HG03135 (cell line): Measurements from ENCODE around the gene KLHL26.
"Not testable (repeated sequence)": the region's sequence is repeated elsewhere in the genome, so short reads cannot be mapped to it uniquely, and the experiment has no call there.

Experiments
- ATAC-seq: cut with Tn5 transposase; IDR thresholded peaks from one replicate; pipeline ENCODE4 v1.9.1; 2021; ENCODE audit warnings: mild to moderate bottlenecking, moderate library complexity; ENCODE audit not compliant: unreplicated experiment

Gene KLHL26, protein sequence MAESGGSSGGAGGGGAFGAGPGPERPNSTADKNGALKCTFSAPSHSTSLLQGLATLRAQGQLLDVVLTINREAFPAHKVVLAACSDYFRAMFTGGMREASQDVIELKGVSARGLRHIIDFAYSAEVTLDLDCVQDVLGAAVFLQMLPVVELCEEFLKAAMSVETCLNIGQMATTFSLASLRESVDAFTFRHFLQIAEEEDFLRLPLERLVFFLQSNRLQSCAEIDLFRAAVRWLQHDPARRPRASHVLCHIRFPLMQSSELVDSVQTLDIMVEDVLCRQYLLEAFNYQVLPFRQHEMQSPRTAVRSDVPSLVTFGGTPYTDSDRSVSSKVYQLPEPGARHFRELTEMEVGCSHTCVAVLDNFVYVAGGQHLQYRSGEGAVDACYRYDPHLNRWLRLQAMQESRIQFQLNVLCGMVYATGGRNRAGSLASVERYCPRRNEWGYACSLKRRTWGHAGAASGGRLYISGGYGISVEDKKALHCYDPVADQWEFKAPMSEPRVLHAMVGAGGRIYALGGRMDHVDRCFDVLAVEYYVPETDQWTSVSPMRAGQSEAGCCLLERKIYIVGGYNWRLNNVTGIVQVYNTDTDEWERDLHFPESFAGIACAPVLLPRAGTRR

DNA sequence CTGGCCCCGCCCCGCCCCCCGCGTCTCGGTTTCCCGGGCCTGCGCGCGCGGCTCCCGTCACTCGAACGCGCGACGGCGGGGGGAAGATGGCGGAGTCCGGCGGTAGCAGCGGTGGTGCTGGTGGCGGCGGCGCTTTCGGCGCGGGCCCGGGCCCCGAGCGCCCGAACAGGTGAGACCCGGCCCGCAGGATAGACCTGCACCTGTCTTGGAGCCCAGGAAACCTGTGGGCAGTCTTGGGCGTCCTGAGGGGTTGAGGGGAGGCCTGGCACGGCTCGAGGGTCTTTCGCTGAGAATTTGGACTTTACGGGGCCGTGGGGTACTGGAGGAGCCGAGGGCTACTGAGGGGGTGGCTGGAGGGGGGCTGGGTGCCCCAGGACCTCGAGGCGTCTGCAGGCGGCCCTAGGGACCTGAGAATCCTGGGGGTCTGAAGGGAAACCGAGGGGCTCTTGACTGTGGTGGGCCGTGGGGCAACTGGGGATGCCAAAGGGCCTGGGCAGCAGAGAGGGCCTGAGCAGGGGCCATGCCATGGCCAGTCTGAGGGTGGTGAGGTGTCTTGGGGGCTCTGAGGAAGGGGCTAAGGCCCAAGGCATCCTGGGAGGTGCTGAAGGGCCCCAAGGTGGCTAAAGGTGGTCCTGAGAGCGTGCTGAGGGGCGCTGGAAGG is at the start of gene KLHL26:
KLHL26 (plus strand) TSS at position 60 of the 661 bp plus-strand sequence; CDS start at position 87, 27 bp downstream.
- no peak for ATAC-seq

DNA sequence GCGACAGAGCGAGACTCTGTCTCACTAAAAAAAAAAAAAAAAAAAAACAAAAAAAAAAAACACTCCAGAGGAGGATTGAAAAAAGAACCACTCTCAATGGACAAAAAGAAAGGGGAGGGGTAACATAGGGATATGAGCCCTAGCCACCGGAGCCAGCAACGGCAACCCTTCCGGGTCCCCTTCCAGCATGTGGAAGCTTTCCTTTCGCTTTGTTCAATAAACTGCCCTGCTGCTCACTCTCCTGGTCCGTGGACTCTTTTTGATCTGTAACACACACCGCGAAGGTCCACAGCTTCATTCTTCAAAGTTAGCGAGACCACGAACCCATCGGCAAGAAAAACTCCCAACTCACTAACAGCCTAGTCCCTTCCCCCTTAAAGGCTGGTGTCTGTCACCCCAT is 49.3 kb upstream of the KLHL26 start:
- ATAC-seq, result no peak

DNA sequence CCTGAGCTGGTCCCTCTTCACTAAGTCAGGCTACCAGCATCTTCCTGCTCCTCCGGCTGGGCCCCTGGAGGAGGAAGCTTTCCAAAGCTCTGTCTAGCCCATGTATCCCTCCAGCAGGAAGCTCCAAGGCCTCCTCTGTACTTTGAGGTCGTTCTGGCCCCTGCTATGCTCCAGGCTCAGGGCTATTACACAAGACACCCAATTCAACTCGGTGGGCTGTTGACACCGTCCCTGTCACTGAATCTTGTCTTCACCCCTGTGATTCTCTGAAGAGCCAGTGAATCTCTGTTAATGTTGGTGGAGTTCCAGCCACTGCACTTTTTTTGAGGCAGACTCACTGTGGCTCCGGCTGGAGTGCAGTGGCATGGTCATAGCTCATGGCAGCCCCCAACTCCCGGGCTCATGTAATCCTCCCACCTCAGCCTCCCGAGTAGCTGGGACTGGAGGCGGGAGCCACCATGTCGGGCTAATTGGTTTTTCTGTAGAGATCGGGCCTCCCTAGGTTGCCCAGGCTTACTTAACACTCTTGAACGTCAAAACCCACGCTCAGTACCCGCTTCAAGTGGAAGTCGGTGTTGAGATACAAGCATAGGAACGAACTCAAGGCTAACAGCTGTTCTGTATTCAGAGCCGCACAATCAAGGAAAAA is 48.7 kb upstream of the KLHL26 start:
- peak; percentile 22 for ATAC-seq

DNA sequence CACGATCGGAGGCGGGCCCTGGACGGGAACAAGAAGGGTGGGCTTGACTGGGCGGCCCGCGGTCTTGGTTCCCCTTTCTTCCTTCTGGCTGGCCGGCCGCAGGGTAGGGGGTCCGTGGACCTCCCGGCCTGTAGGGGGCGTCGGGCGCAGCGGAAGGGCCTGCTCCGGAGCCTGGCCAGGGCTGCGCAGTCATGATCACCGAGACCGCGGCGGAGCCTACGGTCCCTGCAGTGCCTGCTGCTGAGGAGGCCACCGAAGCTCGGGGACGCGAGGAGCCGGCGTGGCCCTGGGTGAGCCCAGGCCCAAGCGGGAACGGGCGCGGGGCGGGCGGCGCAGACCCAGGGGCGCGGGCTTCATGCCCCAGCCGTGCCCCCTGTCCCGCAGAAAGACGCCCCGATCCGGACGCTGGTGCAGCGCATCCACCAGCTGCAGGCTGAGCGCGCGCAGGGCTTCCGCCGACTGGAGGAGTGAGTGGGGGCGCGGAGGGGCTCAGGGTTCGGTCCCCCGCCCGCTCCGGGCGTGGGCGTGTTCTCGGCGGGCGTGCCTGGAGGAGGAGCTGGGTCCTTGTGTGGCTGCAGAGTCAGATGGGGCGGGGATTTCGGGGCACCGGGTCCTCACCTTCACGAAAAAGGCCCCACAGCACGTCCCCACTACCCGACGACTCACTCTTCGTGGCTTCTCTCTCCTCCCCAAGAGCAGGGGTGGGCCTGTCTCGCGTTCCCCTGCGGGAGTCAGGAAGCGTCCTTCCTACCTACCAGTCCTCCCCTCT is 48.0 kb upstream of the KLHL26 start, which contains the start of gene REX1BD:
REX1BD (plus strand) TSS at position 188 of the 769 bp plus-strand sequence; CDS start at position 192, 4 bp downstream.
- peak; percentile 68 for ATAC-seq

DNA sequence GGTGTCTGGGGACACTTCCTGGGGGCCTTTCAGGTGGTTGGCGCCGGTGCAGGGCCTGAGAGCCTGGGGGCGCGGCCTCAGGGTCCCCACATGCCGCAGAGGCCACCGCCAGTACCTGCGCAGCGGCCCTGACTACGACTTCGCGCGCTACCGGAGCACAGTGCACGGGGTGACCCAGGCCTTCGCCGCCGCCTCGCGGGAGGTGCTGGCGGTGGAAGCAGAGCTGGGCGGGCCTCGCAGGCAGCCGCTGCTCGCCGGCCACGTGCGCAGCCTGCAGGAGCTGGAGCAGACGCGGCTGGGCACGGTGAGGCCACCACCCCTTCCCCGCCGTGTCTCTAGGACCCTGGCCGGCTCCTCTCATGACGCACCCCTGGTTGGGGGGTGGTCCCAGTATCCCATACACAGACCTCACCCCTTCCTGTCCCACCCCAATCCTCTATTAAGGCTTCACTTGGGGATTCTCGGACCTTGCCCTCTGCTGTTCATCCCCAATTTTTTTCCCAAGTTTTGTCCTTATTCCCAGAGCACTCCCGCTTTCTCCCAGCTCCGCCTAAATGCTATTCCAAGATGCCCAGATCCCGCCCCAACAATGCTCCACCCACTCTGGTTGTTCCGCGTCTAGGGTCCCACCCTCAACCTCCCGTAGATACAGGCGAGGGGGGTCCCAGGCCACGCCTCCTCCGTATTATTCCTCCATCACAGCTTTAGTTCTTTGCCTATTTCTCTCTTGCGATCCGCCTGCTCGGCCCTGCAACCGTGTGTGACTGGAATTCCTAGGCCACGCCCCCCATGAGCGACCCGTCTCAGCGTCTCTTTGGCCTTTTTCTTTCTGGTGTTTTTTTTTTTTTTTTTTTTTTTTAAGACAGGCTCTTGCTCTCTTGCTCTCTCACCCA is 47.2 kb upstream of the KLHL26 start:
- peak; percentile 38 for ATAC-seq

DNA sequence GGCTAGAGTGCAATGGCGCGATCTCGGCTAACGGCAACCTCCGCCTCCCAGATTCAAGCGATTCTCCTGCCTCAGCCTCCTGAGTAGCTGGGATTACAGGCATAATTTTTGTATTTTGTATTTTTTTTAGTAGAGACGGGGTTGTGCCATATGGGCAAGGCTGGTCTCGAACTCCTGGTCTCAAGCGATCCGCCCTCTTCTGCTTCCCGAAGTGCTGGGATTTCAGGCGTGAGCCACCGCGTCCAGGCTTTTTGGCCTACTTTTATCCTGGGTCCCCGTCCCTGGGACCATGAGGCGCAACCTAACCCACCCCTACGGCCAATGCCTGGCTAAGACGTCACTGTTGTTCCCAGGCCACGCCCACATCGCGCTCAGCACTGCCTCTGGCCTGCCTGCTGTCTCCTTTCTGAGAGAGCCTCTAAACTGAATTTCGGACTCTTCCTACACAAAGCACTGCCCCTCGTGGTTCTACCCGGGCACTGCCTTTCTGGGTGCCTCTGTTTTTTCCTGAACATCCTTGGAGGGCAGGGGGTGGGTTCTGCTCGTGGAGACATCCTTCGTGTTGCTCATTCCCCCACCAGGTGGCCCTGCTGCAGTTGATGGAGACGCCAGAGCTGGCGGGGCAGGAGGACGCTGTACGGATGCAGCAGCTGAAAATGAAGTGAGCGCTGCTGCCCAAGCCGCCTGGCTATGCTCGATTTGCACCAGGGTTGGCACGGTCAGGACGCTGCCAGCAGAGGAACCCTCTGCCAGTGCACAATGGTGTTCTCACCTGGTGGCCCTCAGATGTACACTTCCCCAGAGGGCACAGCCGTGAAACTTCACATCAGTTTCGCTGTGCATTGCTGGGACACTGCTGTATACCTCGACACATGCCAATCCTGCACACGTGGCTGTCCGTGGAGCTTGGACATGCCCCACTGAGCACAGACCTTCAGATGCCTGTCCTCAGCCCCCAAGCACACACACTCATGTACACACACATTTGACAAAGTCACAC is 46.3 kb upstream of the KLHL26 start:
- ATAC-seq, result no peak

DNA sequence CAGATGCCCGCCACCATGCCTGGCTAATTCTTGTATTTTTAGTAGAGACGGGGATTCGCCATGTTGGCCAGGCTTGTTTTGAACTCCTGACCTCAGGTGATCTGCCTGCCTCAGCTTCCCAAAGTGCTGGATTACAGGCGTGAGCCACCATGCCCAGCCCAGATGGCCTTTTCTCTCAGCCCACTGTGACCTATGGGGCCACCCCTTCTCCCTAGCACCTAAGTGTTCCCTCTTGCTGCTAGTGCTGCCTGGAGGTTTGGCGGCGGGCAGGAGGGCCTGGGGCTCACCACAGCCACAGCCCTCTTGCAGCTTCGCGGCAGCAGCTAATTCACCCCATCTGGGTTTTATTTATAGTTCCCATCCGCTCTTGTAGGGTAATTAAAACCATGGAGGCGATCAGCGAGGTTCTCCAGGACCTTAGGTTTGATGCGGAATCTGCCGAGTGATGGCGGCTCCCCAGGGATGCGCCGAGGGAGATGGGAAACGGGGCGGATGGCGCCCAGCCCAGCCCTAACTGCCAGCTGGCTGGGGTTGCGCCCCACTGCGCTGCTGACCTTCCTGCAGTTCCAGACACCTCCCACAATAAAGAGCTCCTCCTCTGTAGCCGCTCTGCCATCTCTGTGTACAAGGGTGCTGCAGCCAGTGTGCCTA is 45.0 kb upstream of the KLHL26 start:
- no peak for ATAC-seq

DNA sequence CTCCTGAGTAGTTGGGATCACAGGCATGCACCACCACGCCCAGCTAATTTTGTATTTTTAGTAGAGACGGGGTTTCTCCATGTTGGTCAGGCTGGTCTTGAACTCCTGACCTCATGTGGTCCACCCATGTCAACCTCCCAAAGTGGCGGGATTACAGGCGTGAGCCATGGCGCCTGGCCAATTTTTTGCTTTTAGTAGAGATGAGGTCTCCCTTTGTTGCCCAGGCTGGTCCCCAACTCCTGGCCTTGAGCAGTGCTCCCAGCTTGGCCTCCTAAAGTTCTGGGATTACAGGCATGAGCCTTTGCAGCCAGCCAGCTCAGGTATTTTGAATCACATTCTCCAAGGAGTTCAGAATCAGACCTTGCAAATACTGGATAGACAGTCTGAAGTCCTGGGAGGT is 44.1 kb upstream of the KLHL26 start:
- not testable (repeated sequence) for ATAC-seq

DNA sequence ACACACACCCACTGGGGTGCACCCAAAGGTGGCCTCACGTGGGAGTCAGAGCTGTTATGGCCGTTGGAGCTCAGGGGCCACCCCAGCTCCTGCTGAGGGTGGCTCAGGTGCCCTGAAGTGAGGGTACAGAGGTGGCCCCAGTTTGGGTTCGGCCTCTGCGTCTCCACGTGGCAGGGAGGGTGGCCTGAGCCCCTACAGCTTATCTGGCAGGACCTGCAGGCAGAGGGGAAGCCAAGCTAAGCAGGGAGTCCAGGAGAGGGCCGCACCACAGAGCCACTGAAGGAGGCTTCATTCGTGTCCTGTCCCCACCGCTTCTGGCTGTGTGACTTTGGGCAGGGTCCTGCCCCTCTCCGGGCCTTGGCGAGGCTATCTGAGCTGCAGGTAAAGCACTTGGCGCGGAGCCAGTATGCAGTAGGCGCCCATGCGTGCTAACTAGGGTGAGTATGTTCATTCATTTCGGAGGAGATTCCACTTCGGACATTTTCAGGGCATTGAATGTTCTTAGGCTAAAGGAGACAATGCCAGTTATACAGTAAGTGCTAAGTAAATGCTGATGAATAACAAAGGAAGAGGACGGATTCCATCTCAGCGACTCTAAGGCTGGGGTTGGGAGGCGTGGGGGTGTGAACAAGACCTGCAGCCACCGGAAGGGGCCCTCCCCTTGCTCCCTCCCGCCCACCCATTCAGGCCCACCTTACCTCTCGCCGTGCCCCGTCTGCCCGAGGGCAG is 43.3 kb upstream of the KLHL26 start:
- no peak for ATAC-seq

DNA sequence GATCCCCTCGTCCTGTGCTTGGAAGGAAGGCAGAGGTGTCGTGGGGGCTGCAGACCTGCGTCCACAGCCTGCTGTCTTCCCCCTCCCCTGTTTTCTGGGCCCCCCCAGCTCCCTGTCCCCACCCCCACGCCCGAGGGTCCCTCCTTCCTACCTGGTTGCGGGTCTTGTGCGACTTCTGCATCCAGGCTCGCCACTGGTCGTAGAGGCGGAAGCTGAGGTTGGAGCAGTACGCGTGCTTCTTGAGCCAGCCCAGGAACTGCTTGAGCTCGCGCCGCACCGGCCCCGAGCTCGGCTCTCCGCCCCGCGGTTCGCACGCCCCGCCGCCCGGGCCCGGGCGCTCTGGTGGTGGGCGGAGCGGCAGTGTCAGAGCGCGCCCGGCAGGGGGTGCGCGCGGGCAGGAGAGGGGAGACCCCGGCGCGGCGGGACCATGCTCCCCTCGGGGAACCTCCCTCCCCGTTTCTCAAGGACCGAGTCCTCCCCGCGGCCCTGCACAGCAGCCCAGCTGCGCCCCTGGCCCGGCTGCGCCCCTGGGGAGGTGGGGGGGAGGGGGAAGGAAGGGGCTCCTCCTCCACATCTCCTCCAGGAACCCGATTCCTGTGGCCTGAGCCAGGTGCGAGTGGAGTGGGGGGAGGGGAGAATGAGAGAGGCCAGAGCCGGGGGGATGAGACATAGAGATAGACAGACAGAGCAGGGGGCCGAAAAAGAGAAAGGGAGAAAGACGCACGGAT is 42.6 kb upstream of the KLHL26 start:
- ATAC-seq, result no peak

DNA sequence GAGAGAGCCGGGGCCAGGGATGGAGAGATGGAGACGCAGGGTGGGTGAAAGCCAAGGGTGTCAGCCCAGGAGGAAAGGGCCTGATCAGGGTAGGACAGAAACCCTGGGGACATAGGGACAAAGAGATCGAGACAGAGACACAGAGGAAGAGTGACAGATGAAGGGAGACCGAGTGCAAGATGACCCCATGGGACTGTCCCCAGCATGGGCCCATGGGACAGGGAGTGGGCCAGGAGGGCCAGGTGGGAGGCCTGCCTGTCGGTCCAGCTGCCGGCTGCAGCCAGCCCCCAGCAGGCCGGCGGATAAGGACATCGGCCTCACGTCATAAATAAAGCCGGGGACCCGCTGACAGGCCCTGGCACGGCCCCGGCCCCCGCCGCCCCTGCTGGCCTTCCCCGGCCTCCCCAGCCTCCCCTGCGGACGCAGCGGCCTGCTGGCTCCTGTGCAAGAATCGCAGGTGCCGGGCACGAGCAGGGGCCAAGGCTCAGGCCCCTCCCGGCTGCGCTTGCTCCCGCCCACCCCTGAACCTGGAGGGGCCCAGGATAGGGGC is 41.9 kb upstream of the KLHL26 start:
- no peak for ATAC-seq

DNA sequence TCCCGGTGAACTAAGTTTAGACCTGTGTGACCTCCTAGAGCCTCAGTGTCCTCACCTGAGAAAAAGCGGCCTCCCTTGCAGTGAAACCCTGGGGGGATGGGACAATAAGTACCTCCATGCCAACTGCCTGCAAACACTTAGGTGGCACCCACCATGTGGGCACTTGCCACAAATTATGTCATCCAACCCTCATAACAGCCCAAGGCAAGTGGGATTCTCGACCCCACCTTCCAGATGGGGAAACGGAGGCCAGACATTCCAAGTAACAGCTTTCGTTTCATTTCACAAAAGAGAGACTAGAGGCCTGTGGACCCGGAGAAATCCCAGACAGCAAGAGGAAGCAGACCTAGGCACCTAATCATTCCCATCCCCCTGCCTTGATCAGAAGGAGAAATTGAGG is 41.4 kb upstream of the KLHL26 start:
- ATAC-seq, result no peak

DNA sequence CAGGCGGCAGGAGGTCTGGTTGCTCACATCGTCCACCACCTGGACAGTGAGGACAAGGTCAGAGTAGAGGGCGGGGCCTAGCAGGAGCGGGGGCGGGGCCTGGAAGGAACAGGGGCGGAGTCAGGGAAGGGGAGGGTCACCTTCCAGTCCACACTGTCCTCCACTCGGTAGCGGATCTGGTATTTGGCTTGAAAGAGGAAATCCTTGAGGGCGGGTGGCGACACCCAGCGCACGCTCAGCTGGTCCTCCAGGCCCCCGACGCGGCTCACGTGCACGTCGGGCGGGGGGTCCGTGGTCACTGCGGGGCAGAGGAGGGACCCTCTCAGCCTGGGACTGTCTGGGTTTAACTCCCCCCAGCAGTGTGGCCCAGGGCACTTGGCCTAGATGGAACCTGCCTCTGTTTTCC is 40.1 kb upstream of the KLHL26 start:
- no peak for ATAC-seq

DNA sequence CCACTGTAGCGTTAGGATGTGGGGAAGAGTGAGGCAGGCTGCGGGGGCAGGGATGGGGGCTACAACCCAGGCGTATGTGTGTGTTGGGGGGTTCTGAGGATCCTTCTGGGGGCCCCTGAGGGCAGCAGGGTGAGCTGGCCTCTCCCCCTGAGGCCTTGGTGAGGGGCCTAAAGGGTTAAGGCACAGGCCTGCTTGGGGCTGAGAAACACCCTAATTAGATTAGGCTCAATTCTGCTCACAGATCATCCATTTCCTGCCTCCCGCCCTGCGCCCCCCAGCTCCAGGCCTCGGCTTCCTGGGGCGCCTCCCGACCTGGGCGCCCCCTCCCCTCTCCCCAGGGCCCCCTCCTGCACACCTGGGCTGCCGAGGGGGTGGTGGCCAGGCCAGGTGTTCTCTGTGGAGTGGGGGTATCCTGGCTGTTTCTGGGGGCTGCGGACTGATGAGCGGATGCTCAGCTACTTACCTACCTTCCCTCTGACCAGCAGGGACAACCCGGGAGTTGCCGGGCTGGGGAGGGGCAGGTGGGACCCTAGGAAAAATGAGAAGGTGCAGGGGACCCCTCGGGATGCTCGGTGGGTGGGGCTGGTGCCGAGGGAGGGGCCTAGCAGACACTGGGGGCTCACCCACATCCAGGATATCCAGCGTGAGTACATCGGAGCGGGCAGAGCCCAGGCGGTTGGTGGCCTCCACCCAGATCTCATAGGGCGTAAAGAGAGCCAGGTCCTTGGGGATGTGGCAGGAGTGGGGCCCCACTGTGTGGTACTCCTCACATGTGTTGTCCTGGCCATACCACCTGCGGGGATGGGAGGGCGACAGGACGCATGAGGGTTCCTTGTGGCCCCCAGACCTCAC is 38.8 kb upstream of the KLHL26 start:
- no peak for ATAC-seq

DNA sequence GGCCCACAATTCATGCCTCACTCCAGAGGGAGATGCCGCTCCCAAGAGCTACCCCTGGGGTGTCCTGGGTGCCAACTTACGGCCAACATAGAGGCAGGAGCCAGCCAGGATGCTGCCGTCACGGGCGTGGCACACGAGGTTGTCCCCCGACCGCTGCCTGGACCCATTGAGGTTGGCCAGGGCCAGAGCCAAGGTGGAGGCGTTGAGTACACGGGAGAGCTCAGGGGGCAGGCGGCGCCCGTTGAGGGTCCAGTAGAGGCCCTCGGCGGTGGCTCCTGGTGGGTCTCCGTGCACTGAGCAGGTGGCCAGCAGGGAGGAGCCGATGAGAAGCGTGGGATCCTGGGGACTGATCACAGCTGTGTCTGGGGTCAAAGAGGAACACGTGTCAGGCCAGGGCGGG is 37.3 kb upstream of the KLHL26 start:
- no peak for ATAC-seq
